B cell (primary cell): Measurements from ENCODE around the gene TDRD15. TPM values are rescaled to one million over a fixed set of nuclear protein-coding genes. Genes with fewer than 3 reads are reported as not detected.

Source experiments
- ATAC-seq: fragments of 200-7000 bp; cut with Tn5 transposase; one replicate; pipeline ENCODE4 v1.10.0; 2021; ENCODE audit warnings: low read depth, mild to moderate bottlenecking, moderate number of reproducible peaks, moderate library complexity
- CTCF ChIA-PET: fragments of 350-600 bp; sonication (Branson Sonifier 250); formaldehyde crosslinking; loops from one replicate; lab custom pipeline; 2021; ENCODE audit warnings: antibody characterized with exemption, inconsistent platforms; lab: Charles Lee
- POLR2A ChIA-PET: fragments of 350-600 bp; sonication (Branson Sonifier 250); formaldehyde crosslinking; loops from one replicate; lab custom pipeline; 2021; ENCODE audit warnings: antibody characterized with exemption; lab: Charles Lee
- DNase-seq: peaks from one replicate; pipeline ENCODE4 v3.0.0; 2013
- H2AFZ ChIP-seq: 2 replicates; pipeline ENCODE4 v1.6.1; 2012; ENCODE audit warnings: mild to moderate bottlenecking, low read depth, low read length; ENCODE audit not compliant: insufficient read depth, poor library complexity, severe bottlenecking
- H3K27ac ChIP-seq, 2 donors: 1 replicate in 1 of 2; 2 replicates in 1 of 2; pipeline ENCODE4 v1.5.1; 2012 to 2013; ENCODE audit warnings: low read length in 2 of 2, mild to moderate bottlenecking in 2 of 2, moderate library complexity in 1 of 2
- H3K27me3 ChIP-seq, 4 experiments: fragments of 200-600 bp in 1 of 4; sonication (generic) in 1 of 4; replicated peaks in 1 of 4; 1 replicate in 2 of 4; 2 replicates in 2 of 4; pipeline versions ENCODE4 v1.6.1 to v1.7.0; 2013 to 2016; ENCODE audit warnings: low read length in 3 of 4, mild to moderate bottlenecking in 2 of 4, mixed read lengths in 1 of 4, moderate library complexity in 1 of 4; ENCODE audit not compliant: insufficient read depth in 4 of 4, control insufficient read depth in 3 of 4; ENCODE audit errors: control extremely low read depth in 1 of 4
- H3K36me3 ChIP-seq, 2 experiments: replicated peaks in 1 of 2; 1 replicate in 1 of 2; 2 replicates in 1 of 2; pipeline versions ENCODE4 v1.6.1 to v1.7.1; 2013; ENCODE audit warnings: low read length in 1 of 2; ENCODE audit not compliant: insufficient read depth in 2 of 2, control insufficient read depth in 1 of 2; ENCODE audit errors: control extremely low read depth in 1 of 2, extremely low read depth in 1 of 2
- H3K4me1 ChIP-seq, 2 donors: fragments of 200-600 bp in 1 of 2; sonication (generic) in 1 of 2; 1 replicate in 1 of 2; 2 replicates in 1 of 2; pipeline versions ENCODE4 v1.5.1 to v1.6.1; 2013 to 2017; ENCODE audit warnings: low read length in 2 of 2; ENCODE audit not compliant: control insufficient read depth in 2 of 2, insufficient read depth in 2 of 2
- H3K4me2 ChIP-seq: replicated peaks from 2 replicates; pipeline ENCODE3; 2012; ENCODE audit warnings: mild to moderate bottlenecking, low read depth, low read length; ENCODE audit not compliant: poor library complexity, severe bottlenecking
- H3K4me3 ChIP-seq, 5 experiments: fragments of 200-600 bp in 1 of 5; sonication (generic) in 1 of 5; 1 replicate in 3 of 5; 2 replicates in 2 of 5; pipeline versions ENCODE4 v1.5.1 to v1.7.0; 2011 to 2016; ENCODE audit warnings: low read length in 4 of 5, mild to moderate bottlenecking in 4 of 5, low read depth in 2 of 5, control low read depth in 1 of 5, moderate library complexity in 1 of 5; ENCODE audit not compliant: insufficient read depth in 1 of 5; ENCODE audit errors: control extremely low read depth in 1 of 5, extremely low read depth in 1 of 5
- H3K79me2 ChIP-seq: fragments of 200-600 bp; sonication (generic); one replicate; pipeline ENCODE4 v1.6.0; 2016; ENCODE audit warnings: low read length; ENCODE audit not compliant: control insufficient read depth, insufficient read depth
- H3K9ac ChIP-seq: fragments of 200-600 bp; sonication (generic); 2 replicates; pipeline ENCODE4 v1.6.1; 2017; ENCODE audit warnings: mild to moderate bottlenecking, low read length, moderate library complexity
- H3K9me3 ChIP-seq, 3 donors: one replicate each; pipeline versions ENCODE4 v1.6.1 to v1.7.1; 2013; ENCODE audit warnings: low read length in 2 of 3; ENCODE audit not compliant: control insufficient read depth in 2 of 3, insufficient read depth in 1 of 3; ENCODE audit errors: control extremely low read depth in 1 of 3
- H4K20me1 ChIP-seq: 2 replicates; pipeline ENCODE4 v1.6.0; 2012; ENCODE audit warnings: mild to moderate bottlenecking, low read length; ENCODE audit not compliant: insufficient read depth, control insufficient read depth, poor library complexity, severe bottlenecking
- H3K27ac Mint-ChIP-seq: one replicate; pipeline ENCODE4 v1.8.0; 2021; ENCODE audit warnings: mixed read lengths
- H3K27me3 Mint-ChIP-seq: one replicate; pipeline ENCODE4 v1.8.0; 2021; ENCODE audit warnings: mixed read lengths
- H3K4me1 Mint-ChIP-seq: one replicate; pipeline ENCODE4 v1.8.0; 2021; ENCODE audit warnings: mixed read lengths
- H3K4me3 Mint-ChIP-seq: one replicate; pipeline ENCODE4 v1.8.0; 2021; ENCODE audit warnings: mixed read lengths
- H3K9me3 Mint-ChIP-seq: one replicate; pipeline ENCODE4 v1.8.0; 2022; ENCODE audit warnings: mixed read lengths; ENCODE audit not compliant: insufficient read depth
- EZH2 ChIP-seq: IDR thresholded peaks from 2 replicates; pipeline ENCODE4 v1.6.1; 2012; ENCODE audit warnings: borderline replicate concordance, low read depth, mild to moderate bottlenecking, moderate library complexity, low read length; ENCODE audit not compliant: insufficient read depth, poor library complexity, severe bottlenecking
- WGBS: methylation state at CpG from one replicate; pipeline ENCODE4 v1.1.5; 2013; ENCODE audit warnings: missing lambda C conversion rate; ENCODE audit not compliant: insufficient coverage; 5-methylcytosine and 5-hydroxymethylcytosine counted together
- intact Hi-C: fragments of 100-400 bp; cut with micrococcal nuclease; formaldehyde crosslinking; loops from one replicate; pipeline ENCODE4 v1.10.0; 2022
- polyA plus RNA-seq: library from polyadenylated mRNA; depleted of rRNA; stranded (reverse); fragments of >200 nt; gene quantifications from 2 replicates; pipeline ENCODE4 v1.2.3, GENCODE V29; 2012
- total RNA-seq, 2 donors: library from RNA; stranded (reverse); fragments of 120-200 nt in 1 of 2; gene quantifications; 1 replicate in 1 of 2; 2 replicates in 1 of 2; pipeline versions ENCODE4 v1.2.3 to v1.2.4, GENCODE V29; 2013 to 2022
- TF ChIP-seq, protein P1 (sequence below): fragments of 200-600 bp; IDR thresholded peaks from one replicate; pipeline ENCODE4 v1.8.0; 2022; ENCODE audit warnings: antibody characterized with exemption, mild to moderate bottlenecking

The TDRD15 gene
- total and polyA plus RNA-seq, 2 donors (not counting 1 experiment from before 2014, with no cell fraction given) = 0.04 to 1.1 TPM

- Histone ChIP-seq H3K4me1 (no peaks in the 10 kb centered on the region), H4K20me1 (no peaks in the 10 kb centered on the region), H3K9ac (no peak overlapping the region), H3K4me2 (no peak overlapping the region), H3K79me2 (no peaks in the 10 kb centered on the region), H3K4me3 (no peak overlapping the region), H2AFZ (no peak overlapping the region), H3K27ac (no peak overlapping the region), H3K36me3 (no peaks in the 10 kb centered on the region), H3K27me3 (no peaks in the 10 kb centered on the region), H3K9me3 (peaks cover 0 to 22% (median 0%) of the 10 kb centered on the region in 3 donors)
- Mint-ChIP-seq H3K27me3 (no peaks in the 10 kb centered on the region), H3K4me3 (no peak overlapping the region), H3K27ac (no peak overlapping the region), H3K9me3 (peaks cover 3% of the 10 kb centered on the region), H3K4me1 (no peaks in the 10 kb centered on the region)
- DNase-seq = no peak
- ChIA-PET POLR2A (no interaction called here), CTCF (no interaction called here)
- no peak for ATAC-seq
- intact Hi-C loops = no loop called here
- WGBS = 89% methylated on average over 6 of the region's 7 CpGs
- no peak for TF ChIP-seq EZH2
- TF ChIP-seq, protein P1, sequence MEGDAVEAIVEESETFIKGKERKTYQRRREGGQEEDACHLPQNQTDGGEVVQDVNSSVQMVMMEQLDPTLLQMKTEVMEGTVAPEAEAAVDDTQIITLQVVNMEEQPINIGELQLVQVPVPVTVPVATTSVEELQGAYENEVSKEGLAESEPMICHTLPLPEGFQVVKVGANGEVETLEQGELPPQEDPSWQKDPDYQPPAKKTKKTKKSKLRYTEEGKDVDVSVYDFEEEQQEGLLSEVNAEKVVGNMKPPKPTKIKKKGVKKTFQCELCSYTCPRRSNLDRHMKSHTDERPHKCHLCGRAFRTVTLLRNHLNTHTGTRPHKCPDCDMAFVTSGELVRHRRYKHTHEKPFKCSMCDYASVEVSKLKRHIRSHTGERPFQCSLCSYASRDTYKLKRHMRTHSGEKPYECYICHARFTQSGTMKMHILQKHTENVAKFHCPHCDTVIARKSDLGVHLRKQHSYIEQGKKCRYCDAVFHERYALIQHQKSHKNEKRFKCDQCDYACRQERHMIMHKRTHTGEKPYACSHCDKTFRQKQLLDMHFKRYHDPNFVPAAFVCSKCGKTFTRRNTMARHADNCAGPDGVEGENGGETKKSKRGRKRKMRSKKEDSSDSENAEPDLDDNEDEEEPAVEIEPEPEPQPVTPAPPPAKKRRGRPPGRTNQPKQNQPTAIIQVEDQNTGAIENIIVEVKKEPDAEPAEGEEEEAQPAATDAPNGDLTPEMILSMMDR = no peak
Measured at GRCh38 chr2:21161832-21162614, 38.3 kb downstream of the TDRD15 start.

DNA sequence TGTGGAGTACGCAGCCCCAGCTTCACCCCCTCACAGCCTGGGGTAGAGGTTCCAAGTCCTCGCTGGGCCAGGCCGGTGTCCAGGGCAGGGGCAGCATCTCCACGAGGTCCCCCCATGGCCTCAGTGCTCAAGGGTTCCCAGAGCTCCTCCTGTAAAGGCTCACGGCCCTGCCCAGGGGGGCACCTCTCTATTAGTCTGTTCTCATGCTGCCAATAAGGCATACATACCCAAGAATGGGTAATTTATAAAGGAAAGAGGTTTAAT, 38.8 kb downstream of the TDRD15 start:
- Histone ChIP-seq H3K27ac (no peak overlapping the region), H2AFZ (no peak overlapping the region), H3K9ac (no peak overlapping the region), H3K4me1 (no peaks in the 10 kb centered on the region), H3K27me3 (no peaks in the 10 kb centered on the region), H3K4me2 (no peak overlapping the region), H3K4me3 (no peak overlapping the region), H3K79me2 (no peaks in the 10 kb centered on the region), H3K9me3 (peaks cover 0 to 22% (median 0%) of the 10 kb centered on the region in 3 donors), H3K36me3 (no peaks in the 10 kb centered on the region), H4K20me1 (no peaks in the 10 kb centered on the region)
- POLR2A ChIA-PET = no interaction called here
- TF ChIP-seq EZH2 = no peak
- TF ChIP-seq, protein P1 = no peak
- CTCF ChIA-PET = no interaction called here
- H3K9me3 Mint-ChIP-seq = peaks cover 3% of the 10 kb centered on the region
- no peaks in the 10 kb centered on the region for H3K4me1 Mint-ChIP-seq
- H3K27ac Mint-ChIP-seq = no peak overlapping the region
- ATAC-seq (no peak), DNase-seq (no peak)
- no peak overlapping the region for H3K4me3 Mint-ChIP-seq
- intact Hi-C loops = no loop called here
- 96% methylated on average over 4 of the region's 5 CpGs for WGBS
- H3K27me3 Mint-ChIP-seq = no peaks in the 10 kb centered on the region
